Measurements from ENCODE around the gene POLR3B. TPM values are rescaled to one million over a fixed set of nuclear protein-coding genes. Genes with fewer than 3 reads are reported as not detected.
A peak's percentile ranks its signal among the peaks of the same experiment; 100 is the strongest.

POLR3B gene
- total RNA-seq, 2 donors from 2014 or later: 9.0 to 12.4 TPM

GRCh38 chr12:106329231-106329982, 28.1 kb upstream of the POLR3B start:
- Mint-ChIP-seq H3K27ac (no peak overlapping the region), H3K4me3 (no peak overlapping the region), H3K9me3 (peaks cover 8% of the 10 kb centered on the region), H3K36me3 (ENCODE audit: low read depth) (peaks cover 13% of the 10 kb centered on the region), H3K4me1 (peaks cover 8% of the 10 kb centered on the region), H3K27me3 (ENCODE audit: insufficient read depth) (no peaks in the 10 kb centered on the region)
- Histone ChIP-seq H3K9me3 (ENCODE audit: control insufficient read depth, low read length) (no peaks in the 10 kb centered on the region), H3K27me3 (ENCODE audit: control insufficient read depth, insufficient read depth, low read length, poor library complexity, severe bottlenecking) (no peaks in the 10 kb centered on the region), H3K27ac (ENCODE audit: low read depth, low read length) (no peak overlapping the region), H3K4me1 (ENCODE audit: control insufficient read depth, insufficient read depth, low read length) (no peaks in the 10 kb centered on the region), H3K4me3 (ENCODE audit: low read length) (no peak overlapping the region), H3K9ac (ENCODE audit: extremely low read depth, low read length, poor library complexity, severe bottlenecking) (no peak overlapping the region), H3K36me3 (ENCODE audit: control insufficient read depth, insufficient read depth, low read length) (no peaks in the 10 kb centered on the region)
- DNase-seq: peak; percentile 51
- 81 to 85% methylated on average over 9 to 12 of the region's 12 CpGs for WGBS, 2 experiments (ENCODE audit: insufficient coverage in 1 of 2, insufficient read length in 1 of 2)
- no peak for TF ChIP-seq CTCF (conservative IDR thresholded peaks at IDR 0.05)

- H3K9me3 ChIP-seq (ENCODE audit: control insufficient read depth, low read length): no peaks in the 10 kb centered on the region
- H3K4me1 ChIP-seq (ENCODE audit: control insufficient read depth, insufficient read depth, low read length): no peaks in the 10 kb centered on the region
- H3K9ac ChIP-seq (ENCODE audit: extremely low read depth, low read length, poor library complexity, severe bottlenecking): no peak overlapping the region
- Mint-ChIP-seq H3K27ac (peak overlapping the region; percentile 18), H3K27me3 (ENCODE audit: insufficient read depth) (no peaks in the 10 kb centered on the region), H3K4me1 (peaks cover 8% of the 10 kb centered on the region), H3K4me3 (no peak overlapping the region), H3K36me3 (ENCODE audit: low read depth) (peaks cover 9% of the 10 kb centered on the region), H3K9me3 (peaks cover 8% of the 10 kb centered on the region)
- DNase-seq: no peak
- no peak for TF ChIP-seq CTCF (conservative IDR thresholded peaks at IDR 0.05)
- no peak overlapping the region for H3K27ac ChIP-seq (ENCODE audit: low read depth, low read length)
- H3K36me3 ChIP-seq (ENCODE audit: control insufficient read depth, insufficient read depth, low read length): no peaks in the 10 kb centered on the region
- no peaks in the 10 kb centered on the region for H3K27me3 ChIP-seq (ENCODE audit: control insufficient read depth, insufficient read depth, low read length, poor library complexity, severe bottlenecking)
- no peak overlapping the region for H3K4me3 ChIP-seq (ENCODE audit: low read length)
- WGBS, 2 experiments (ENCODE audit: insufficient coverage in 1 of 2, insufficient read length in 1 of 2): 75 to 81% methylated on average over 2 of the region's 2 CpGs
These were observed 25.9 kb upstream of the POLR3B start for GRCh38 chr12:106331599-106331998.

- Mint-ChIP-seq H3K36me3 (ENCODE audit: low read depth) (peaks cover 9% of the 10 kb centered on the region), H3K4me1 (peaks cover 8% of the 10 kb centered on the region), H3K27ac (no peak overlapping the region), H3K27me3 (ENCODE audit: insufficient read depth) (no peaks in the 10 kb centered on the region), H3K4me3 (no peak overlapping the region), H3K9me3 (peaks cover 8% of the 10 kb centered on the region)
- Histone ChIP-seq H3K4me3 (ENCODE audit: low read length) (no peak overlapping the region), H3K4me1 (ENCODE audit: control insufficient read depth, insufficient read depth, low read length) (no peaks in the 10 kb centered on the region), H3K27me3 (ENCODE audit: control insufficient read depth, insufficient read depth, low read length, poor library complexity, severe bottlenecking) (no peaks in the 10 kb centered on the region), H3K36me3 (ENCODE audit: control insufficient read depth, insufficient read depth, low read length) (no peaks in the 10 kb centered on the region), H3K27ac (ENCODE audit: low read depth, low read length) (no peak overlapping the region), H3K9ac (ENCODE audit: extremely low read depth, low read length, poor library complexity, severe bottlenecking) (no peak overlapping the region), H3K9me3 (ENCODE audit: control insufficient read depth, low read length) (no peaks in the 10 kb centered on the region)
- no peak for TF ChIP-seq CTCF (conservative IDR thresholded peaks at IDR 0.05)
- no peak for DNase-seq
These were observed 25.0 kb upstream of the POLR3B start for GRCh38 chr12:106332536-106332935.
